Naive thymus-derived CD8-positive, alpha-beta T cell (primary cell): ENCODE results near the gene KRT23. TPM values are rescaled to one million over a fixed set of nuclear protein-coding genes. Genes with fewer than 3 reads are reported as not detected.

Experiments used
- ATAC-seq, 2 donors: fragments of 150-1000 bp; cut with Tn5 transposase in 1 of 2; sonication (Bioruptor Pico), chemical (Tn5 transposase) in 1 of 2; 1 replicate in 1 of 2; 2 replicates in 1 of 2; pipeline ENCODE4 v1.10.0; 2021; ENCODE audit warnings: mild to moderate bottlenecking in 2 of 2, moderate library complexity in 2 of 2
- POLR2A ChIA-PET: fragments of 350-600 bp; sonication (Branson Sonifier 250); formaldehyde crosslinking; loops from one replicate; lab custom pipeline; 2021; ENCODE audit warnings: antibody characterized with exemption; lab: Charles Lee
- DNase-seq, 10 donors: peaks; one replicate each; pipeline versions ENCODE4 v3.0.0 to v3.0.0-alpha.2; 2020 to 2022
- H3K27ac Mint-ChIP-seq, 10 donors: one replicate each; pipeline ENCODE4 v1.8.0; 2020 to 2022; ENCODE audit warnings: mild to moderate bottlenecking in 10 of 10, mixed read lengths in 10 of 10, moderate library complexity in 4 of 10, inconsistent platforms in 1 of 10
- H3K27me3 Mint-ChIP-seq, 5 donors: one replicate each; pipeline ENCODE4 v1.8.0; 2021 to 2022; ENCODE audit warnings: mixed read lengths in 5 of 5
- H3K36me3 Mint-ChIP-seq, 3 donors: one replicate each; pipeline ENCODE4 v1.8.0; 2020 to 2022; ENCODE audit warnings: mixed read lengths in 3 of 3, mild to moderate bottlenecking in 2 of 3, inconsistent platforms in 1 of 3
- H3K4me1 Mint-ChIP-seq, 4 donors: one replicate each; pipeline ENCODE4 v1.8.0; 2021 to 2022; ENCODE audit warnings: mixed read lengths in 4 of 4
- H3K4me3 Mint-ChIP-seq, 10 donors: one replicate each; pipeline ENCODE4 v1.8.0; 2020 to 2022; ENCODE audit warnings: mild to moderate bottlenecking in 10 of 10, mixed read lengths in 10 of 10, moderate library complexity in 6 of 10, inconsistent platforms in 1 of 10
- H3K9me3 Mint-ChIP-seq, 9 donors: one replicate each; pipeline ENCODE4 v1.8.0; 2020 to 2022; ENCODE audit warnings: mixed read lengths in 9 of 9, mild to moderate bottlenecking in 3 of 9, inconsistent platforms in 1 of 9, moderate library complexity in 1 of 9
- polyA plus RNA-seq, 3 donors: library from polyadenylated mRNA; unstranded; fragments of 300-500 nt; fragmentation: Illumina TruSeq; gene quantifications; one replicate each; pipeline ENCODE4 v1.2.3, GENCODE V29; 2021
- total RNA-seq, 8 experiments: library from RNA in 2 of 8; stranded (reverse) in 2 of 8; gene quantifications; one replicate each; pipeline ENCODE4 v1.2.3 and lab custom pipeline; 2021 to 2026

Gene KRT23
- total and polyA plus RNA-seq, 5 experiments from 2014 or later: not detected

- H3K27ac Mint-ChIP-seq: no peak overlapping the region
- H3K4me3 Mint-ChIP-seq: no peak overlapping the region
- DNase-seq (no peak), ATAC-seq (no peak)
- no peaks in the 10 kb centered on the region for H3K9me3 Mint-ChIP-seq
- no peaks in the 10 kb centered on the region for H3K36me3 Mint-ChIP-seq
- H3K4me1 Mint-ChIP-seq: no peaks in the 10 kb centered on the region
- peaks cover 17 to 64% (median 28%) of the 10 kb centered on the region in 5 donors for H3K27me3 Mint-ChIP-seq
- POLR2A ChIA-PET: no interaction called here
These were observed 35.4 kb downstream of the KRT23 start for GRCh38 chr17:40901981-40902474.

GRCh38 chr17:40900809-40901356 is 36.6 kb downstream of the KRT23 start:
- Mint-ChIP-seq H3K9me3 (no peaks in the 10 kb centered on the region), H3K4me1 (no peaks in the 10 kb centered on the region), H3K27ac (no peak overlapping the region), H3K36me3 (no peaks in the 10 kb centered on the region), H3K4me3 (no peak overlapping the region), H3K27me3 (peaks cover 13 to 58% (median 30%) of the 10 kb centered on the region in 5 donors)
- ATAC-seq: no peak
- no peak for DNase-seq
- POLR2A ChIA-PET: no interaction called here

- no peak for DNase-seq
- no peaks in the 10 kb centered on the region for H3K4me1 Mint-ChIP-seq
- peaks cover 0 to 2% (median 0%) of the 10 kb centered on the region in 9 donors for H3K9me3 Mint-ChIP-seq
- H3K27ac Mint-ChIP-seq: no peak overlapping the region
- ATAC-seq: no peak
- POLR2A ChIA-PET: no interaction called here
- H3K4me3 Mint-ChIP-seq: no peak overlapping the region
- no peaks in the 10 kb centered on the region for H3K36me3 Mint-ChIP-seq
- peaks cover 25 to 65% (median 36%) of the 10 kb centered on the region in 5 donors for H3K27me3 Mint-ChIP-seq
These were observed 40.5 kb downstream of the KRT23 start for GRCh38 chr17:40896916-40897455.

- Mint-ChIP-seq H3K4me1 (no peaks in the 10 kb centered on the region), H3K36me3 (no peaks in the 10 kb centered on the region), H3K9me3 (peaks cover 0 to 2% (median 0%) of the 10 kb centered on the region in 9 donors), H3K27ac (no peak overlapping the region), H3K4me3 (no peak overlapping the region), H3K27me3 (peaks cover 25 to 55% (median 40%) of the 10 kb centered on the region in 5 donors)
- ATAC-seq: no peak
- POLR2A ChIA-PET: no interaction called here
- DNase-seq: no peak
These were observed 42.2 kb downstream of the KRT23 start for GRCh38 chr17:40895106-40895730.

- peaks cover 24 to 41% (median 37%) of the 10 kb centered on the region in 5 donors for H3K27me3 Mint-ChIP-seq
- H3K9me3 Mint-ChIP-seq: no peaks in the 10 kb centered on the region
- no peak overlapping the region for H3K27ac Mint-ChIP-seq
- ATAC-seq: no peak
- no peak for DNase-seq
- H3K4me1 Mint-ChIP-seq: no peaks in the 10 kb centered on the region
- H3K4me3 Mint-ChIP-seq: no peak overlapping the region
- H3K36me3 Mint-ChIP-seq: no peaks in the 10 kb centered on the region
- POLR2A ChIA-PET: no interaction called here
These were observed 49.2 kb downstream of the KRT23 start for GRCh38 chr17:40888196-40888720.

- no peak for ATAC-seq
- POLR2A ChIA-PET: no interaction called here
- Mint-ChIP-seq H3K9me3 (no peaks in the 10 kb centered on the region), H3K4me1 (no peaks in the 10 kb centered on the region), H3K27me3 (peaks cover 17 to 39% (median 26%) of the 10 kb centered on the region in 5 donors), H3K27ac (no peak overlapping the region), H3K4me3 (no peak overlapping the region), H3K36me3 (no peaks in the 10 kb centered on the region)
- DNase-seq: no peak
These were observed 51.4 kb downstream of the KRT23 start for GRCh38 chr17:40886090-40886489.

GRCh38 chr17:40884708-40885512 is 52.5 kb downstream of the KRT23 start, which contains the start of gene KRT20:
KRT20 (minus strand) TSS chr17:40885242; CDS start chr17:40885185, 57 bp downstream.
- DNase-seq (no peak), ATAC-seq (no peak)
- H3K27ac Mint-ChIP-seq: no peak within 1 kb of the TSS
- no peaks in the 10 kb centered on the region for H3K4me1 Mint-ChIP-seq
- H3K27me3 Mint-ChIP-seq: peaks cover 14 to 33% (median 21%) of the 10 kb centered on the region in 5 donors
- H3K36me3 Mint-ChIP-seq: no peaks in the 10 kb centered on the region
- H3K9me3 Mint-ChIP-seq: no peaks in the 10 kb centered on the region
- POLR2A ChIA-PET: no interaction called here
- H3K4me3 Mint-ChIP-seq: no peak within 1 kb of the TSS

- Mint-ChIP-seq H3K36me3 (no peaks in the 10 kb centered on the region), H3K4me1 (no peaks in the 10 kb centered on the region), H3K9me3 (no peaks in the 10 kb centered on the region), H3K4me3 (no peak overlapping the region), H3K27me3 (peaks cover 8 to 28% (median 12%) of the 10 kb centered on the region in 5 donors), H3K27ac (no peak overlapping the region)
- POLR2A ChIA-PET: interaction anchor here (0.6 kb wide), 1 partner anchor 781 kb away, joined by 3 read pairs; no protein-coding TSS in a partner anchor
- DNase-seq (no peak), ATAC-seq (no peak)
These were observed 53.7 kb downstream of the KRT23 start for GRCh38 chr17:40883626-40884334.

- ATAC-seq (no peak), DNase-seq (no peak)
- H3K4me1 Mint-ChIP-seq: no peaks in the 10 kb centered on the region
- H3K36me3 Mint-ChIP-seq: no peaks in the 10 kb centered on the region
- H3K9me3 Mint-ChIP-seq: no peaks in the 10 kb centered on the region
- POLR2A ChIA-PET: no interaction called here
- no peak overlapping the region for H3K4me3 Mint-ChIP-seq
- peaks cover 2 to 21% (median 5%) of the 10 kb centered on the region in 5 donors for H3K27me3 Mint-ChIP-seq
- H3K27ac Mint-ChIP-seq: no peak overlapping the region
These were observed 54.4 kb downstream of the KRT23 start for GRCh38 chr17:40883031-40883430.

- H3K36me3 Mint-ChIP-seq: no peaks in the 10 kb centered on the region
- ATAC-seq: no peak
- H3K27ac Mint-ChIP-seq: no peak overlapping the region
- H3K9me3 Mint-ChIP-seq: no peaks in the 10 kb centered on the region
- no peak overlapping the region for H3K4me3 Mint-ChIP-seq
- DNase-seq: no peak
- H3K4me1 Mint-ChIP-seq: no peaks in the 10 kb centered on the region
- peaks cover 0 to 11% (median 3%) of the 10 kb centered on the region in 5 donors for H3K27me3 Mint-ChIP-seq
- POLR2A ChIA-PET: no interaction called here
These were observed 58.4 kb downstream of the KRT23 start for GRCh38 chr17:40879026-40879425.

- Mint-ChIP-seq H3K36me3 (no peaks in the 10 kb centered on the region), H3K27ac (no peak overlapping the region), H3K4me3 (no peak overlapping the region), H3K9me3 (no peaks in the 10 kb centered on the region), H3K4me1 (no peaks in the 10 kb centered on the region), H3K27me3 (peaks cover 0 to 5% (median 3%) of the 10 kb centered on the region in 5 donors)
- no peak for DNase-seq
- ATAC-seq: no peak
- POLR2A ChIA-PET: no interaction called here
These were observed 59.4 kb downstream of the KRT23 start for GRCh38 chr17:40878044-40878443.

- H3K27ac Mint-ChIP-seq: no peak overlapping the region
- H3K4me3 Mint-ChIP-seq: no peak overlapping the region
- POLR2A ChIA-PET: no interaction called here
- H3K36me3 Mint-ChIP-seq: no peaks in the 10 kb centered on the region
- no peaks in the 10 kb centered on the region for H3K4me1 Mint-ChIP-seq
- no peak for DNase-seq
- ATAC-seq: no peak
- H3K27me3 Mint-ChIP-seq: peaks cover 7 to 30% (median 18%) of the 10 kb centered on the region in 5 donors
- H3K9me3 Mint-ChIP-seq: no peaks in the 10 kb centered on the region
These were observed 63.6 kb downstream of the KRT23 start for GRCh38 chr17:40873801-40874200.
